Activated CD4-positive, alpha-beta T cell treated with anti-CD3 and anti-CD28 coated beads, Interleukin-2, amount 10 ng/mL, durations not matched to agents 24 days and 14 days (primary cell): ENCODE measurements around the gene CLCN6. TPM values are rescaled to one million over a fixed set of nuclear protein-coding genes. Genes with fewer than 3 reads are reported as not detected.

ENCODE experiments used
- DNase-seq: peaks from one replicate; pipeline ENCODE4 v3.0.0; 2022
- H3K27ac Mint-ChIP-seq: one replicate; pipeline ENCODE4 v1.8.0; 2022; ENCODE audit warnings: mild to moderate bottlenecking, mixed read lengths
- H3K27me3 Mint-ChIP-seq: one replicate; pipeline ENCODE4 v1.8.0; 2022; ENCODE audit warnings: mixed read lengths
- H3K36me3 Mint-ChIP-seq: one replicate; pipeline ENCODE4 v1.8.0; 2022; ENCODE audit warnings: low read depth, mild to moderate bottlenecking, mixed read lengths
- H3K4me1 Mint-ChIP-seq: one replicate; pipeline ENCODE4 v1.8.0; 2021; ENCODE audit warnings: mixed read lengths
- H3K4me3 Mint-ChIP-seq: one replicate; pipeline ENCODE4 v1.8.0; 2022; ENCODE audit warnings: mild to moderate bottlenecking, moderate library complexity, mixed read lengths
- H3K9me3 Mint-ChIP-seq: one replicate; pipeline ENCODE4 v1.8.0; 2021; ENCODE audit warnings: mixed read lengths
- intact Hi-C: fragments of 100-400 bp; cut with micrococcal nuclease; formaldehyde crosslinking; loops from one replicate; pipeline ENCODE4 v1.15.1; 2023
- total RNA-seq: library from RNA; stranded (reverse); gene quantifications from 2 replicates; pipeline ENCODE4 v1.2.3, GENCODE V29; 2022

Gene CLCN6
- total RNA-seq, 1 donor from 2014 or later = 15.2 TPM

- no peak overlapping the region for H3K4me3 Mint-ChIP-seq
- peaks cover 11% of the 10 kb centered on the region for H3K27me3 Mint-ChIP-seq
- H3K27ac Mint-ChIP-seq = no peak overlapping the region
- no peak for DNase-seq
- no peaks in the 10 kb centered on the region for H3K36me3 Mint-ChIP-seq
- H3K4me1 Mint-ChIP-seq = no peaks in the 10 kb centered on the region
- intact Hi-C loops = no loop called here
- no peaks in the 10 kb centered on the region for H3K9me3 Mint-ChIP-seq
These were observed 66.6 kb downstream of the CLCN6 start for GRCh38 chr1:11872545-11872944.

GRCh38 chr1:11873395-11874257, 67.6 kb downstream of the CLCN6 start:
- intact Hi-C loops = no loop called here
- H3K36me3 Mint-ChIP-seq = no peaks in the 10 kb centered on the region
- H3K27ac Mint-ChIP-seq = no peak overlapping the region
- no peak for DNase-seq
- H3K27me3 Mint-ChIP-seq = peaks cover 11% of the 10 kb centered on the region
- H3K4me3 Mint-ChIP-seq = no peak overlapping the region
- no peaks in the 10 kb centered on the region for H3K4me1 Mint-ChIP-seq
- no peaks in the 10 kb centered on the region for H3K9me3 Mint-ChIP-seq

DNA sequence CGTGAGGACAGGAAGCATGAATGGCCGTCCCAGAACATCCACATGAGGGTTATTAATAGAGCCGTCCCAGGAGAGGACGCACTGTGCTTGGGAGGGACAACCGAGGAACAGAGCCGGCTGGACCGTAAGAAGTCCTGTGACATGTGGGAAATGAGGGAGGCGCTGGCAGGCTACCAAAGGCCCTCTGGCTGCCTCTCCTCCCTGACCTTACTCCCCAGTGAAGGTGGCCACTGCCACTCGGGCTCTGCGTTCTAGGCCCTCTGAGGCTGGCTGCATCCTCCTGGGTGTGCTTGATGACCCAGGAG, 68.2 kb downstream of the CLCN6 start:
- Mint-ChIP-seq H3K4me3 (no peak overlapping the region), H3K9me3 (no peaks in the 10 kb centered on the region), H3K27me3 (peaks cover 11% of the 10 kb centered on the region), H3K36me3 (no peaks in the 10 kb centered on the region), H3K27ac (no peak overlapping the region), H3K4me1 (no peaks in the 10 kb centered on the region)
- no peak for DNase-seq
- intact Hi-C loops = no loop called here

GRCh38 chr1:11874624-11875023, 68.6 kb downstream of the CLCN6 start:
- Mint-ChIP-seq H3K4me3 (no peak overlapping the region), H3K27me3 (peaks cover 9% of the 10 kb centered on the region), H3K36me3 (no peaks in the 10 kb centered on the region), H3K9me3 (no peaks in the 10 kb centered on the region), H3K4me1 (no peaks in the 10 kb centered on the region), H3K27ac (no peak overlapping the region)
- DNase-seq = no peak
- intact Hi-C loops = no loop called here

GRCh38 chr1:11875094-11875493, 69.1 kb downstream of the CLCN6 start:
- peaks cover 9% of the 10 kb centered on the region for H3K27me3 Mint-ChIP-seq
- no peak overlapping the region for H3K4me3 Mint-ChIP-seq
- intact Hi-C loops = no loop called here
- no peak overlapping the region for H3K27ac Mint-ChIP-seq
- DNase-seq = no peak
- H3K9me3 Mint-ChIP-seq = no peaks in the 10 kb centered on the region
- no peaks in the 10 kb centered on the region for H3K36me3 Mint-ChIP-seq
- no peaks in the 10 kb centered on the region for H3K4me1 Mint-ChIP-seq

DNA sequence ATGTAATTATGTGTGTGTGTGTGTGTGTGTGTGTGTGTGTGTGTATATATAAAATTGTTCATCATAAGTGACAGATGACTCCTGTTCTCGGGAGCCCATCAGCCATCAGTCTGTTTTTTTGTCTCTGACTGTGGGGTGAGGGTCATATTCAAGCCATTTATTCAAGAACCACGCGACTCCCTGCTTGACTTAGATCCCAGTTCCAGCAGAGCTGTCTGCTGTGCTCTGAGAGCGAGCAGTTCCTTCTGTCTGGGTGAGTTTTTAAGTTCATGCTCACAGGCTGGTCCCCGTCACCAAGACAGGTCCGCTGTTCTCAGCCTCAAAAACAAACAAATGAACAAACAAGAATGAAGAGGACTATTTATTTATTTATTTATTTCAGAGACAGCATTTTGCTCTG, 71.1 kb downstream of the CLCN6 start:
- Mint-ChIP-seq H3K27ac (no peak overlapping the region), H3K9me3 (no peaks in the 10 kb centered on the region), H3K4me3 (no peak overlapping the region), H3K36me3 (no peaks in the 10 kb centered on the region), H3K4me1 (no peaks in the 10 kb centered on the region), H3K27me3 (peaks cover 9% of the 10 kb centered on the region)
- intact Hi-C loops = no loop called here
- no peak for DNase-seq

- Mint-ChIP-seq H3K27ac (no peak overlapping the region), H3K27me3 (peaks cover 6% of the 10 kb centered on the region), H3K4me1 (peaks cover 2% of the 10 kb centered on the region), H3K36me3 (no peaks in the 10 kb centered on the region), H3K9me3 (no peaks in the 10 kb centered on the region), H3K4me3 (no peak overlapping the region)
- DNase-seq = no peak
- intact Hi-C loops = no loop called here
These were observed 72.3 kb downstream of the CLCN6 start for GRCh38 chr1:11878081-11878890.

DNA sequence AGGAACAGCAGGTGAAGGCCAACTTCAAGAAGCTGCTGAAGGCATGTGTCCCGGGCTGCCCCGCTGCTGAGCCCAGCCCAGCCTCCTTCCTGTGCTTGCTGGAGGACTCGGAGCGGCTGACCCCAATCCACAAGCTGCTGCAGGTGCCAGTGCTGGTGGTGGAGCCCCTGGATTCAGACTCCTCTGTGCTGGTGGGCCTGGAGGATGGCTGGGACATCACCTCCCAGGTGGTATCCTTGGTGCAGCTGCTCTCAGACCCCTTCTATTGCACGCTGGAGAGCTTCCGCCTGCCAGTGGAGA, 72.8 kb downstream of the CLCN6 start:
- H3K4me1 Mint-ChIP-seq = peaks cover 2% of the 10 kb centered on the region
- intact Hi-C loops = no loop called here
- no peak overlapping the region for H3K4me3 Mint-ChIP-seq
- no peak overlapping the region for H3K27ac Mint-ChIP-seq
- no peaks in the 10 kb centered on the region for H3K36me3 Mint-ChIP-seq
- H3K27me3 Mint-ChIP-seq = peaks cover 6% of the 10 kb centered on the region
- no peak for DNase-seq
- no peaks in the 10 kb centered on the region for H3K9me3 Mint-ChIP-seq

DNA sequence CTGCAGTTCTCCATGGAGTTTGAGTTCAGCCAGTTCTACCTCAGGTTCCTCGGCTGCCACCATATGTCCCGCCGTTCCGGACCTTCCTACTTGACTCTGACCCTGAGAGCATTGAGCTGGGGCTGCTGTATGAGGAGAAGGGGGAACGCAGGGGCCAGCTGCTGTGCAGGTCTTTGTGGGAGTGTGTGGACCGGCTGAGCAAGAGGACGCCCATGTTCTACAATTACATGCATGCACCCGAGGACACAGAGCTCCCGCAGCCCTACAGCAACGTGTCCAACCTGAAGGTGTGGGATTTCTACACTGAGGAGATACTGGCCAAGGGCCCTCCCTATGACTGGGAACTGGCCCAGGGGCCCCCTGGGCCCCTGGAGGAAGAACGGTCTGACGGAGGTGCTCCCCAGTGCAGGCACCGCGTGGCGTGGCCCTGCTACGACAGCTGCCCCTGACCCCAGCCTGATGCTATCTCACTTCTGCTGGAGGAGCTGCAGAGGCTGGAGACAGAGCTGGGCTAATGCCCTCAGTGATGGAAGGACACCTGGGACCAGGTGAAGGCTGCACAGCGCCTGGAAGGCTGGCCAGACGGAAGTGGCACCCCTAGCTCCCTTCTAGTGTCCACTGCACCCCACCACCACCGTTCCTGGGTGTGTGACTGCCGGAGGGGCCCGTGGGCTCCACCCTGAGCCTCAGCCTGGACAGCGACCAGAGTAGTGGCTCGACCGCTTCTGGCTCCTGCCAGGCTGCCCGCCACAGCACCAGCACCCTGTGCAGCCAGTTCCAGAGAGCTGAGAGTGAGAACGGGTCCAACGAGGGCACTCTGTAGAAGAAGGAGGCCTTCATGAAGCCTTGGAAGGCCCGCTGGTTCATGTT, 73.6 kb downstream of the CLCN6 start:
- DNase-seq = no peak
- intact Hi-C loops = no loop called here
- peaks cover 2% of the 10 kb centered on the region for H3K4me1 Mint-ChIP-seq
- no peak overlapping the region for H3K4me3 Mint-ChIP-seq
- peaks cover 6% of the 10 kb centered on the region for H3K27me3 Mint-ChIP-seq
- H3K36me3 Mint-ChIP-seq = no peaks in the 10 kb centered on the region
- no peaks in the 10 kb centered on the region for H3K9me3 Mint-ChIP-seq
- no peak overlapping the region for H3K27ac Mint-ChIP-seq

- Mint-ChIP-seq H3K4me3 (no peak overlapping the region), H3K27ac (no peak overlapping the region), H3K9me3 (no peaks in the 10 kb centered on the region), H3K4me1 (peaks cover 2% of the 10 kb centered on the region), H3K27me3 (peaks cover 4% of the 10 kb centered on the region), H3K36me3 (no peaks in the 10 kb centered on the region)
- DNase-seq = no peak
- intact Hi-C loops = no loop called here
These were observed 74.2 kb downstream of the CLCN6 start for GRCh38 chr1:11880181-11880575.

GRCh38 chr1:11880911-11881748, 75.1 kb downstream of the CLCN6 start:
- no peak overlapping the region for H3K27ac Mint-ChIP-seq
- H3K4me3 Mint-ChIP-seq = no peak overlapping the region
- peaks cover 4% of the 10 kb centered on the region for H3K27me3 Mint-ChIP-seq
- DNase-seq = no peak
- peaks cover 2% of the 10 kb centered on the region for H3K4me1 Mint-ChIP-seq
- H3K9me3 Mint-ChIP-seq = no peaks in the 10 kb centered on the region
- H3K36me3 Mint-ChIP-seq = no peaks in the 10 kb centered on the region
- intact Hi-C loops = no loop called here

DNA sequence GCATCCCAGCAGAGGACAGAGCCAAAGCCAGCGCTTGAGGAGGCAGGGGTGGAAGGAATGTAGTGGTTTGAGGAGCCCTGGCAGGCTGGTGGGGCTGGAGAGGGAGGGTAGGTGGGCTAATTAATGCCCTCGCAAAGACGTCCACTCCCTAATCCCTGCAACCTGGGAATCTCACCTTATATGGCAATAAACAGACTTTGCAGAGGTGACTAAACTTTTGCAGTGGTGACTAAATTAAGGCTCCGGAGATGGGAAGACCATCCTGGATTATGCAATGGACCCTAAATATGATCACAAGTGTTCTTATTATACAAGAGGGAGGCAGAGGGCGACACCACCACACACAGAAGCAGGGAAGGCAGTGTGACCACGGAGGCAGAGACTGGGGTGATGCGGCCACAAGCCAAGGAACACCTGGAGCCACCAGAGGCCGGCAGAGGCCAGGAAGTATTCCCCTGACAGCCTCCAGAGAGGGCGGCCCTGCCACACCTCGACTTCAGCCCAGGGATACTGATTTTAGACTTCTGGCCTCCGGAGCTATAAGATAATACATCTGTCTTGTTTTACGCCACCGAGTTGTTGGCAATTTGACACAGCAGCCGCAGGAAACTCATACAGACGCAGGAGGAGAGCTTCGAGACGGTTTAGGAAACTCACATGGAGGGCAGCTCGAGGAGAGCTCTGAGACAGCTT, 75.9 kb downstream of the CLCN6 start:
- no peaks in the 10 kb centered on the region for H3K27me3 Mint-ChIP-seq
- no peak overlapping the region for H3K4me3 Mint-ChIP-seq
- H3K4me1 Mint-ChIP-seq = peaks cover 5% of the 10 kb centered on the region
- H3K36me3 Mint-ChIP-seq = no peaks in the 10 kb centered on the region
- intact Hi-C loops = no loop called here
- no peak overlapping the region for H3K27ac Mint-ChIP-seq
- no peak for DNase-seq
- no peaks in the 10 kb centered on the region for H3K9me3 Mint-ChIP-seq
